Measurements from ENCODE around the gene ANKRD17. TPM values are rescaled to one million over a fixed set of nuclear protein-coding genes. Genes with fewer than 3 reads are reported as not detected.

Gene ANKRD17
- polyA plus RNA-seq, 1 of the 3 experiments (the other 2 are of a cell fraction), result 25.6 TPM

DNA sequence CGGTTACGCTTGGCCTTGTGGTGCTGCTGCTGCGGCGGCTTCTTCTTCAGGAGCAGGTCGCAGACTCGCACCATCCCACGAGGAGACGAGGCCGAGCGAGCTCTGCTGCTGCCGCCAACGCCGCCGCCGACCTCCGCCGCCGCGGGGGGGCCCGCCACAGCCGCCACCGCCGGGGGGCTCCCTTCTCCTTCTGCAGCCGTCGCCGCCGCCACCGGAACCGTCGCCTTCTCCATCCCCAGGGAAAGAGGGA, 237 bp downstream of the ANKRD17 start:
- Histone ChIP-seq H4K20me1 (ENCODE audit: insufficient read depth) (peaks cover 37% of the 10 kb centered on the region), H3K9me3 (no peaks in the 10 kb centered on the region), H3K4me3 (ENCODE audit: low read depth in 2 of 2, low read length in 1 of 2) (peak overlapping the region; percentile 75 to 94), H3K27me3 (ENCODE audit: insufficient read depth) (no peaks in the 10 kb centered on the region), H3K27ac (ENCODE audit: low read depth in 2 of 2, low read length in 1 of 2) (peak overlapping the region; percentile 94 to 99), H3K36me3 (replicated peaks in 1 of 2; ENCODE audit: control insufficient read depth in 1 of 2, insufficient read depth in 2 of 2, low read length in 1 of 2) (peaks cover 19 to 23% of the 10 kb centered on the region in 2 experiments), H3F3A (replicated peaks; ENCODE audit: insufficient read depth) (peaks cover 36% of the 10 kb centered on the region), H2AFZ (ENCODE audit: low read depth) (peak overlapping the region; percentile 77; the same call in 1 of the 2 replicates), H3K9ac (peak overlapping the region; percentile 83), H3K4me1 (ENCODE audit: control insufficient read depth in 1 of 2, insufficient read depth in 2 of 2, low read depth in 1 of 2, low read length in 1 of 2) (peaks cover 7 to 9% of the 10 kb centered on the region in 2 experiments; a peak in 2 of 4 replicates), H3K4me2 (peak overlapping the region; percentile 87), H3K9me2 (no peaks in the 10 kb centered on the region), H3K79me2 (ENCODE audit: insufficient read depth) (peaks cover 77% of the 10 kb centered on the region)
- POLR2A ChIA-PET, result interaction anchor here (0.6 to 1.9 kb wide), 5 partner anchors 35 to 178 kb away, joined by 3 to 8 read pairs (median 4); no protein-coding TSS in a partner anchor
- 0% methylated on average over 13 of the region's 30 CpGs for WGBS (ENCODE audit: low lambda C conversion rate)
- no peak for DNase-seq
- CTCF ChIA-PET, result interaction anchor here (0.8 to 6.9 kb wide), 10 partner anchors 10 to 179 kb away, joined by 3 to 48 read pairs (median 6); no protein-coding TSS in a partner anchor
- TF ChIP-seq RCOR1 (IDR thresholded peaks at IDR 0.05; ENCODE audit: low read length) (0 out of 2 replicates have a peak, but pooled peaks have one; percentile 5), EP300 (IDR thresholded peaks at IDR 0.05; ENCODE audit: borderline replicate concordance in 1 of 2, low read depth in 1 of 2, low read length in 1 of 2) (0 out of 4 replicates have a peak, but pooled peaks of 1 of the 2 experiments have one; percentile 55), RXRA (IDR thresholded peaks at IDR 0.05; ENCODE audit: borderline replicate concordance, low read depth) (no peak)
- TF ChIP-seq, protein P1, sequence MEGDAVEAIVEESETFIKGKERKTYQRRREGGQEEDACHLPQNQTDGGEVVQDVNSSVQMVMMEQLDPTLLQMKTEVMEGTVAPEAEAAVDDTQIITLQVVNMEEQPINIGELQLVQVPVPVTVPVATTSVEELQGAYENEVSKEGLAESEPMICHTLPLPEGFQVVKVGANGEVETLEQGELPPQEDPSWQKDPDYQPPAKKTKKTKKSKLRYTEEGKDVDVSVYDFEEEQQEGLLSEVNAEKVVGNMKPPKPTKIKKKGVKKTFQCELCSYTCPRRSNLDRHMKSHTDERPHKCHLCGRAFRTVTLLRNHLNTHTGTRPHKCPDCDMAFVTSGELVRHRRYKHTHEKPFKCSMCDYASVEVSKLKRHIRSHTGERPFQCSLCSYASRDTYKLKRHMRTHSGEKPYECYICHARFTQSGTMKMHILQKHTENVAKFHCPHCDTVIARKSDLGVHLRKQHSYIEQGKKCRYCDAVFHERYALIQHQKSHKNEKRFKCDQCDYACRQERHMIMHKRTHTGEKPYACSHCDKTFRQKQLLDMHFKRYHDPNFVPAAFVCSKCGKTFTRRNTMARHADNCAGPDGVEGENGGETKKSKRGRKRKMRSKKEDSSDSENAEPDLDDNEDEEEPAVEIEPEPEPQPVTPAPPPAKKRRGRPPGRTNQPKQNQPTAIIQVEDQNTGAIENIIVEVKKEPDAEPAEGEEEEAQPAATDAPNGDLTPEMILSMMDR (IDR thresholded peaks at IDR 0.05), result peak; percentile 52

DNA sequence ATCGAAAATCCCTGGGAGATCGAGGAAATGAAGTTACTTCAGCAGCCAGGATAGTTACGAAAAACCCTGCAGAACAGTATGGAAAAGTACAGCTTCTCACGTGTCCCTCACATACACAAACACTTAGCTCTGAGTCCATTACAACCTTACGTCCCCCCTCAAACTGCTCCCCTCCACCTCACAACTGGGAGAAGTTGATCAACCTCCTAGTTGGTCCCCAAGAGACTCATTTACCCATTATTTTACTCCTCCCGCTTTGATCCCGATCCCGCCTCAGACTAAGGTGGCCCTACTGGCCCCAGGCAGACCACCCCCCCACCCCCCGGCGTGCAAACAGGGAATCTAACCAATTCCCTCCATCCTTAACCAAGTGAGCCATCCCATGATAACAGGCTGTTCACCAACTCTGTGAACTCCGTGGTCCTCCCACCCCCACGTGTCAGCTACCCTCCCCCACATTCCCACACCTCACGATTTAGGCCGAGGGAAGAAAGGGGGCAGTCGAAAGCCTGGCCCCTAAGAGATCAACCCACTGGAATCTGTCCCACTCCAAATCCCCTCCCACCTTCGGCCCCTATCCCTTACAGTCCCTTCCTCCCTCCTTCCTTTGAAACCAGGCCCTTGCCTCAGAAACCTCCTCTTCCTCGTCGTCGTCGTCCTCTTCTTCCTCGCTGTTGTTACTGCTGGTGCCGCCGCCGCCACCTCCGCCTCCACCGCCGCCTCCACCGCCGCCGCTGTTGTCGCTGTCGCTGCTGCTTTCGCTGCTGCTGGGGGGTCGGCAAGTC, 755 bp downstream of the ANKRD17 start:
- H3K79me2 ChIP-seq (ENCODE audit: insufficient read depth), result peaks cover 82% of the 10 kb centered on the region
- peaks cover 7 to 9% of the 10 kb centered on the region in 2 experiments; a peak in 2 of 4 replicates for H3K4me1 ChIP-seq (ENCODE audit: control insufficient read depth in 1 of 2, insufficient read depth in 2 of 2, low read depth in 1 of 2, low read length in 1 of 2)
- peaks cover 36% of the 10 kb centered on the region for H3F3A ChIP-seq (replicated peaks; ENCODE audit: insufficient read depth)
- peak overlapping the region; percentile 77; the same call in 1 of the 2 replicates for H2AFZ ChIP-seq (ENCODE audit: low read depth)
- no peaks in the 10 kb centered on the region for H3K9me2 ChIP-seq
- H3K4me3 ChIP-seq (ENCODE audit: low read depth in 2 of 2, low read length in 1 of 2), result peak overlapping the region; percentile 75 to 94
- no peak for TF ChIP-seq ZBTB33 (IDR thresholded peaks at IDR 0.05; ENCODE audit: borderline replicate concordance, low read depth)
- no peak; the same call in 1 of the 2 replicates for TF ChIP-seq MXI1 (IDR thresholded peaks at IDR 0.05; ENCODE audit: low read depth, low read length)
- no peak for TF ChIP-seq TAF1 (IDR thresholded peaks at IDR 0.05; ENCODE audit: borderline replicate concordance, low read depth, low read length)
- TF ChIP-seq TEAD4 (IDR thresholded peaks at IDR 0.05; ENCODE audit: borderline replicate concordance, insufficient read depth), result no peak
- no peak for TF ChIP-seq RCOR1 (IDR thresholded peaks at IDR 0.05; ENCODE audit: low read length)
- no peak for TF ChIP-seq RXRA (IDR thresholded peaks at IDR 0.05; ENCODE audit: borderline replicate concordance, low read depth)
- 0 out of 2 replicates have a peak, but pooled peaks have one; percentile 14 for TF ChIP-seq SIN3A (IDR thresholded peaks at IDR 0.05; ENCODE audit: borderline replicate concordance, low read depth, low read length)
- no peak for TF ChIP-seq EP300 (IDR thresholded peaks at IDR 0.05; ENCODE audit: borderline replicate concordance in 1 of 2, low read depth in 1 of 2, low read length in 1 of 2)
- TF ChIP-seq NFIC (IDR thresholded peaks at IDR 0.05; ENCODE audit: borderline replicate concordance), result no peak
- TF ChIP-seq USF2 (IDR thresholded peaks at IDR 0.05; ENCODE audit: borderline replicate concordance, low read depth, low read length), result no peak
- TF ChIP-seq, protein P2, sequence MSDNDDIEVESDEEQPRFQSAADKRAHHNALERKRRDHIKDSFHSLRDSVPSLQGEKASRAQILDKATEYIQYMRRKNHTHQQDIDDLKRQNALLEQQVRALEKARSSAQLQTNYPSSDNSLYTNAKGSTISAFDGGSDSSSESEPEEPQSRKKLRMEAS (IDR thresholded peaks at IDR 0.05; ENCODE audit: low read depth), result peak; percentile 45; the same call in 1 of the 2 replicates
- TF ChIP-seq GABPA (IDR thresholded peaks at IDR 0.05; ENCODE audit: low read depth), result no peak
- TF ChIP-seq NRF1 (IDR thresholded peaks at IDR 0.05; ENCODE audit: low read depth, low read length), result no peak
- peaks cover 19 to 24% of the 10 kb centered on the region in 2 experiments for H3K36me3 ChIP-seq (replicated peaks in 1 of 2; ENCODE audit: control insufficient read depth in 1 of 2, insufficient read depth in 2 of 2, low read length in 1 of 2)
- CTCF ChIA-PET, result interaction anchor here (0.8 to 6.9 kb wide), 22 partner anchors 8 to 222 kb away, joined by 3 to 48 read pairs (median 4); partner anchors contain the start of gene COX18
- H3K9ac ChIP-seq, result peak overlapping the region; percentile 83
- peak overlapping the region; percentile 87 for H3K4me2 ChIP-seq
- no peaks in the 10 kb centered on the region for H3K9me3 ChIP-seq
- H4K20me1 ChIP-seq (ENCODE audit: insufficient read depth), result peaks cover 42% of the 10 kb centered on the region
- peak overlapping the region; percentile 94 to 99 for H3K27ac ChIP-seq (ENCODE audit: low read depth in 2 of 2, low read length in 1 of 2)
- WGBS (ENCODE audit: low lambda C conversion rate), result 1% methylated on average over 29 of the region's 34 CpGs
- POLR2A ChIA-PET, result interaction anchor here (0.6 to 1.9 kb wide), 5 partner anchors 35 to 177 kb away, joined by 3 to 8 read pairs (median 4); no protein-coding TSS in a partner anchor
- no peaks in the 10 kb centered on the region for H3K27me3 ChIP-seq (ENCODE audit: insufficient read depth)
- peak; percentile 57 for DNase-seq

Measured in SK-N-SH (cell line).